ENCODE measurements around the gene MAP2K5.

GRCh38 chr15:67836134-67836455, 293.6 kb downstream of the MAP2K5 start:
- TF ChIP-seq RAD21 (IDR thresholded peaks at IDR 0.05; ENCODE audit: low read depth) (no peak), EP300 (IDR thresholded peaks at IDR 0.05; ENCODE audit: borderline replicate concordance) (no peak), TAF1 (IDR thresholded peaks at IDR 0.05; ENCODE audit: low read depth) (no peak)
